Gastrocnemius medialis (tissue), 4 donors: Measurements from ENCODE around the gene MYRIP. TPM values are rescaled to one million over a fixed set of nuclear protein-coding genes. Genes with fewer than 3 reads are reported as not detected.
A peak's percentile ranks its signal among the peaks of the same experiment; 100 is the strongest.

ENCODE experiments used
- ATAC-seq, 2 donors: fragments of 150-250 bp; one replicate each; pipeline ENCODE4 v1.9.1; 2016
- DNase-seq, 2 donors: peaks; one replicate each; pipeline ENCODE4 v3.0.0-alpha.2; 2019
- H3K27ac ChIP-seq, 4 donors: fragments of 200-600 bp; sonication (generic); 1 replicate in 1 of 4; 2 replicates in 3 of 4; pipeline ENCODE4 v1.5.1; 2016 to 2018; ENCODE audit warnings: mild to moderate bottlenecking in 2 of 4, moderate library complexity in 1 of 4
- H3K27me3 ChIP-seq, 3 donors: fragments of 200-600 bp; sonication (generic) in 2 of 3; 1 replicate in 1 of 3; 2 replicates in 2 of 3; pipeline versions ENCODE4 v1.5.1 to v1.6.0; 2016 to 2019; ENCODE audit warnings: mild to moderate bottlenecking in 1 of 3, moderate library complexity in 1 of 3
- H3K36me3 ChIP-seq, 2 donors: fragments of 200-600 bp; sonication (generic) in 1 of 2; one replicate each; pipeline ENCODE4 v1.5.1; 2017 to 2018
- H3K4me1 ChIP-seq, 2 donors: fragments of 200-600 bp; sonication (generic) in 1 of 2; one replicate each; pipeline ENCODE4 v1.5.1; 2016 to 2017; ENCODE audit warnings: mild to moderate bottlenecking in 2 of 2
- H3K4me3 ChIP-seq, 4 donors: fragments of 200-600 bp; sonication (generic) in 3 of 4; 1 replicate in 1 of 4; 2 replicates in 3 of 4; pipeline ENCODE4 v1.5.1; 2016 to 2019; ENCODE audit warnings: mild to moderate bottlenecking in 2 of 4
- H3K9me3 ChIP-seq, 3 donors: fragments of 200-600 bp; sonication (generic) in 2 of 3; 1 replicate in 1 of 3; 2 replicates in 2 of 3; pipeline ENCODE4 v1.5.1; 2016 to 2019
- POLR2A ChIP-seq, 2 donors: fragments of 450-650 bp; IDR thresholded peaks; one replicate each; pipeline ENCODE4 v1.6.1; 2017; ENCODE audit warnings: antibody characterized with exemption in 2 of 2, mild to moderate bottlenecking in 2 of 2, moderate library complexity in 2 of 2
- in situ Hi-C, 4 donors: fragments of 200-750 bp; cut with MboI; loops; one replicate each; pipeline versions ENCODE4 v1.15.0 to v1.8.0; 2017; ENCODE audit warnings: low sequenced_read_pairs in 4 of 4
- intact Hi-C: fragments of 100-400 bp; cut with DNase I; formaldehyde crosslinking; loops from one replicate; pipeline ENCODE4 v1.15.1; 2023; ENCODE audit warnings: low total_unique reads
- total RNA-seq, 4 donors: library from RNA; depleted of rRNA; stranded (reverse); fragments of >200 nt; gene quantifications; one replicate each; pipeline versions ENCODE4 v1.1.0 to v1.2.3, GENCODE V29; 2016
- TF ChIP-seq, protein P1 (sequence below), 5 experiments: fragments of 450-650 bp in 3 of 5; fragments of 200-600 bp in 2 of 5; sonication (generic) in 2 of 5; IDR thresholded peaks in 4 of 5; conservative IDR thresholded peaks in 1 of 5; 1 replicate in 4 of 5; 2 replicates in 1 of 5; pipeline ENCODE4 v1.5.1; 2016 to 2019; ENCODE audit warnings: antibody characterized with exemption in 5 of 5, mild to moderate bottlenecking in 3 of 5, moderate library complexity in 3 of 5

MYRIP gene
- total RNA-seq, result 1 to 10 TPM in 3 of 4 donors, under 1 TPM in 1; 0.66 to 1.9 (median 1.5) TPM

DNA sequence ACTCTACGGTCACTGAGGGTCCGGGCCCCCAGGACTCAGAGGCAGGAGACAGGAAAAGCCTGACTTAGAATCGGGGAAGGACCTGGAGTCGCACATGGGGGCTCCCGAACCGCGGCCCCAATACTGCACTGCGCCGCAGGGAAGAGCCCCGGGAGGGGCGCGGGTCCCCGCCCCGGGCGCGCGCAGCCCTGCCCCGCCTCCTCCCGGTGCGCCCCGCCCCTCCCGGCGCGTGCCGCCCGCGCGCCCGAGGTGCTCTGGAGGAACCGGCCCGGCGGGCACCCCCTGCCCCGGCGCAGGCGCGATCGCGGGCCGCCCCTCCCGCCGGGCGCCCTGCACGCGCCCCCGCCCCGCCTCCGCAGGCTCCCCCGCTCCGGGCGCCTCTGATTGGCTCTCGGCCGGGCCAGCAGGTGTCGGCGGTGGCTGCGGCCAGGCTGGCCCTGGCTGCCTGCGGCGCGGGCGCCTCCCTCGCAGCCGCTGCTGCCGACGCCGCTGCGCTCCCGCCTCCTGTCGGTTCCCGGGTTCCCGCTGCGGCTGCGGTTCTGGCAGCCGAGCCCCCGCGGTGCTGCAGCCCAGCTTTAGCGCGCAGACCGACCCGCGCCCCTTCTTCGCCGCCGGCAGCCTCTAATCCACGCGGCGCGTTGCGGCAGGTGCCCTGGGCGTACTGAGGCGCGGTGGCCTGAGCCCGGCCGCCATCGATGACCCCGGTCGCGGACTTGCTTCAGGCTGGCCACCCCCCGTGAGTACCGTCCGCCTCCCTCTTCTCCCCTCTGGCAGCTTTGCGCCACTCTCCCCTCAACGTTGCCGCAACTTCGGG is at the start of gene MYRIP:
TSS of gene MYRIP (plus strand) at position 429 of the 814 bp plus-strand sequence. CDS start 91,208 bp downstream, outside the sequence.
- peaks cover 7 to 8% of the 10 kb centered on the region in 2 donors for H3K4me1 ChIP-seq
- in situ Hi-C loops (no loop called here), intact Hi-C loops (no loop called here)
- DNase-seq (peak; percentile 23 to 27), ATAC-seq (peak; percentile 72 to 75)
- TF ChIP-seq POLR2A (IDR thresholded peaks at IDR 0.05), result peak in 1 of 2 donors; percentile 18
- TF ChIP-seq, protein P1, sequence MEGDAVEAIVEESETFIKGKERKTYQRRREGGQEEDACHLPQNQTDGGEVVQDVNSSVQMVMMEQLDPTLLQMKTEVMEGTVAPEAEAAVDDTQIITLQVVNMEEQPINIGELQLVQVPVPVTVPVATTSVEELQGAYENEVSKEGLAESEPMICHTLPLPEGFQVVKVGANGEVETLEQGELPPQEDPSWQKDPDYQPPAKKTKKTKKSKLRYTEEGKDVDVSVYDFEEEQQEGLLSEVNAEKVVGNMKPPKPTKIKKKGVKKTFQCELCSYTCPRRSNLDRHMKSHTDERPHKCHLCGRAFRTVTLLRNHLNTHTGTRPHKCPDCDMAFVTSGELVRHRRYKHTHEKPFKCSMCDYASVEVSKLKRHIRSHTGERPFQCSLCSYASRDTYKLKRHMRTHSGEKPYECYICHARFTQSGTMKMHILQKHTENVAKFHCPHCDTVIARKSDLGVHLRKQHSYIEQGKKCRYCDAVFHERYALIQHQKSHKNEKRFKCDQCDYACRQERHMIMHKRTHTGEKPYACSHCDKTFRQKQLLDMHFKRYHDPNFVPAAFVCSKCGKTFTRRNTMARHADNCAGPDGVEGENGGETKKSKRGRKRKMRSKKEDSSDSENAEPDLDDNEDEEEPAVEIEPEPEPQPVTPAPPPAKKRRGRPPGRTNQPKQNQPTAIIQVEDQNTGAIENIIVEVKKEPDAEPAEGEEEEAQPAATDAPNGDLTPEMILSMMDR (IDR thresholded peaks at IDR 0.05 in 4 of 5, conservative IDR thresholded peaks at IDR 0.05 in 1 of 5), result peak in 1 of 5 experiments; percentile 24
- H3K27me3 ChIP-seq, result peaks cover 15 to 30% (median 24%) of the 10 kb centered on the region in 3 donors
- no peaks in the 10 kb centered on the region for H3K9me3 ChIP-seq
- peak within 1 kb of the TSS in 3 of 4 donors; percentile 30 to 58 (median 34) for H3K27ac ChIP-seq
- peak within 1 kb of the TSS; percentile 50 to 67 (median 62) for H3K4me3 ChIP-seq
- no peaks in the 10 kb centered on the region for H3K36me3 ChIP-seq

DNA sequence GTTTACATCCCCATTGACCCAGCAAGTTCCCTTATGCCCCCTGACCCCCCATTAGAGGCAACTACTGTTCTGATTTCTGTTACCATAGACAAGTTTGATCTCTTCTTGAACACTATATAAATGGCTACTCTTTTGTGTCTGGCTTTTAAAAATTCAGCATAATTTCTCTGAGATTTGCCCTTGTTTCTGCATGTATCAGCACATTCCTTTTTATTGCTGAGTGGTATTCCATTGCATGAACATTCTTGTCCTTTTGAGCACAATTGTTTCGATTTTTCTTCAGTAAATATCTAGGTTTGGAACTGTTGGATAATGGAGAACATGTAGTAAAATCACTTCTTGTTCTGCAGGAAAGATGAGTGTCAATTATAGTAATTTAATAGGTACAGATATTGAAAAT is 49.1 kb upstream of the MYRIP start:
- no peak for DNase-seq
- Histone ChIP-seq H3K27ac (no peak overlapping the region), H3K36me3 (no peaks in the 10 kb centered on the region), H3K9me3 (no peaks in the 10 kb centered on the region), H3K4me3 (no peak overlapping the region), H3K27me3 (no peaks in the 10 kb centered on the region), H3K4me1 (peaks cover 0 to 10% of the 10 kb centered on the region in 2 donors)
- in situ Hi-C loops, result no loop called here
- TF ChIP-seq POLR2A (IDR thresholded peaks at IDR 0.05), result no peak
- TF ChIP-seq, protein P1 (IDR thresholded peaks at IDR 0.05 in 4 of 5, conservative IDR thresholded peaks at IDR 0.05 in 1 of 5), result no peak
- ATAC-seq, result no peak
- intact Hi-C loops, result no loop called here

DNA sequence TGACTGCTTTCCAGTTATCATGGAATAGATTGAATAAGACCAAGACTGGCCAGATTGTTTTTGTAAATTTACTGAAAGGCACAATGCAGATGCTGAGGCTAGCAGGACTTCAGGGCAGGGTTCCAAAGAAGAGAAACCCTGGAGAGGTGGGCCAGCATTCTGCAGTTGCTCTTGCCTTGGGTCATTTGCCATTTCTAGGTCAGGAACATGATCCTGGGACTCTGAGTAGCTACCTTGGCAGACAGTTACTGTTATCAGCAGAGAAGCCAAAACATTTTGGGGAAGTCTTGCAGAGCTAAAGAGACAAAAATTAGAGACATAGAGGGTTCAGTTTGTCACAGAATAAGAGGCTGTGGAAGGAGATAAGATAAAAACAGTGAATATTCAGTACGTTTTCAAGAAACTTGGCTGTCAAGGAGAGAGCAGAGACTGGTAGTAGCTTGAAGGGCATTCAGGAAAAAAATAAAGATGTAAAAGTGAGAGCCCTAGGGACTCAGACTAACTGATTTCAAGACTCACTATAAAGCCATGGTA is 46.8 kb upstream of the MYRIP start:
- in situ Hi-C loops (no loop called here), intact Hi-C loops (no loop called here)
- Histone ChIP-seq H3K27ac (no peak overlapping the region), H3K4me3 (no peak overlapping the region), H3K27me3 (no peaks in the 10 kb centered on the region), H3K36me3 (no peaks in the 10 kb centered on the region), H3K4me1 (peaks cover 0 to 10% of the 10 kb centered on the region in 2 donors), H3K9me3 (no peaks in the 10 kb centered on the region)
- no peak for TF ChIP-seq POLR2A (IDR thresholded peaks at IDR 0.05)
- TF ChIP-seq, protein P1 (IDR thresholded peaks at IDR 0.05 in 4 of 5, conservative IDR thresholded peaks at IDR 0.05 in 1 of 5), result no peak
- DNase-seq (no peak), ATAC-seq (no peak)

DNA sequence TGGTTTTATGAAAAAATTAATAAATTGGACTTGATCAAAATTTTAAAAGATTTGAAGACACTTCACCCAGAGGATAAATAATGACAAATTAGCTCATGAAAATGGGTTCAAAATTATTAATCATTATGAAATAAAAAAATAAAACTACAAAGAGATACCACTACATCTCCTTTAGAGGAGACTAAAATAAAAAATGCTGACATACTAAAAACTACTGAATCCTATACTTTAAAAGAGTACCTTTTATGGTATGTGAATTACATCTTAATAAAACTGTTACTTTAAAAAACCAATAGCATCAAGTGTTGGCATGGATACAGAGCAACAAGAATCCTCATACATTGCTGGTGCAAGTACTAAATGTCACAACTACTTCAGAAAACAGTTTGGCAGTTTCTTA is 46.0 kb upstream of the MYRIP start:
- Histone ChIP-seq H3K27me3 (no peaks in the 10 kb centered on the region), H3K9me3 (no peaks in the 10 kb centered on the region), H3K36me3 (no peaks in the 10 kb centered on the region), H3K4me1 (peaks cover 0 to 10% of the 10 kb centered on the region in 2 donors), H3K27ac (no peak overlapping the region), H3K4me3 (no peak overlapping the region)
- DNase-seq (no peak), ATAC-seq (no peak)
- in situ Hi-C loops, result no loop called here
- TF ChIP-seq, protein P1 (IDR thresholded peaks at IDR 0.05 in 4 of 5, conservative IDR thresholded peaks at IDR 0.05 in 1 of 5), result no peak
- no peak for TF ChIP-seq POLR2A (IDR thresholded peaks at IDR 0.05)
- intact Hi-C loops, result no loop called here
